Fibroblast of pulmonary artery (primary cell): Measurements from ENCODE around the gene ZCCHC7.

Experiments used
- DNase-seq: peaks from one replicate; pipeline ENCODE4 v3.0.0-alpha.2; 2010; ENCODE audit warnings: low read depth
- H3K4me3 ChIP-seq: replicated peaks from 2 replicates; pipeline ENCODE4 v1.5.1; 2011; ENCODE audit warnings: low read depth, mild to moderate bottlenecking, control low read depth, low read length, moderate library complexity
- CTCF ChIP-seq: IDR thresholded peaks from 2 replicates; pipeline ENCODE4 v1.5.1; 2011; ENCODE audit warnings: mild to moderate bottlenecking, control low read depth, low read length, inconsistent platforms; ENCODE audit errors: missing control alignments

ZCCHC7 gene

GRCh38 chr9:37293664-37294524 is 173.5 kb downstream of the ZCCHC7 start:
- peak; percentile 56 for DNase-seq
- TF ChIP-seq CTCF: no peak
- H3K4me3 ChIP-seq: no peak overlapping the region

- no peak overlapping the region for H3K4me3 ChIP-seq
- no peak for DNase-seq
- TF ChIP-seq CTCF: no peak
These were observed 174.8 kb downstream of the ZCCHC7 start for GRCh38 chr9:37295178-37295577.

- TF ChIP-seq CTCF: peak; percentile 25
- H3K4me3 ChIP-seq: no peak overlapping the region
- no peak for DNase-seq
These were observed 175.4 kb downstream of the ZCCHC7 start for GRCh38 chr9:37295796-37296195.

- no peak overlapping the region for H3K4me3 ChIP-seq
- no peak for TF ChIP-seq CTCF
- no peak for DNase-seq
These were observed 177.2 kb downstream of the ZCCHC7 start for GRCh38 chr9:37297592-37297991.

GRCh38 chr9:37300620-37301019 is 180.2 kb downstream of the ZCCHC7 start:
- peak; percentile 45 for DNase-seq
- no peak for TF ChIP-seq CTCF

GRCh38 chr9:37301042-37301853 is 180.9 kb downstream of the ZCCHC7 start:
- DNase-seq: no peak
- H3K4me3 ChIP-seq: no peak overlapping the region
- TF ChIP-seq CTCF: no peak

More at GRCh38 chr9:37300620-37301019, 180.2 kb downstream of the ZCCHC7 start:
- no peak overlapping the region for H3K4me3 ChIP-seq
